Activated naive CD8-positive, alpha-beta T cell treated with anti-CD3 and anti-CD28 coated beads, Interleukin-2, amount 50 U/mL, for 16 hours (primary cell): ENCODE measurements around the gene LRRC61.
"Not testable (repeated sequence)": the region's sequence is repeated elsewhere in the genome, so short reads cannot be mapped to it uniquely, and the experiment has no call there.

Experiments
- DNase-seq: peaks from one replicate; pipeline ENCODE4 v3.0.0-alpha.2; 2020; ENCODE audit warnings: low read depth, low spot score

The LRRC61 gene

DNA sequence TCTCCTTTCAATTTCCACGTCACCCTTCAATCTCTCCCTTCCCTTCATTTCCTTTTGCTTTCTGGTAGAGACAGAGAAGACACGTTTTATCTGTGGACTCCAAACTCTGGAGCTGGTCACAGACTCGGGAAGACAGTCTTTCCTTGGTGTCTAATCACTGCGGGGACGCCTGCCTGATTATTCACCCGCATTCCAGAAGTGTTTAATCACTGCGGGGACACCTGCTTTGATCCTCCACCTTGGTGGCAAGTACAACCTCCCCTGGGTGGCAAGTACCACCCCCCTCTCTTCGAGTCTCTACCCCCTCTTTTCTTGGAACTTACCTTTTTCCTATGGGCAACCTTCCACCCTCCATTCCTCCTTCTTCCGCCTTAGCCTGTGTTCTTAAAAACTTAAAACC lies 15.3 kb upstream of the LRRC61 start:
- no peak for DNase-seq

DNA sequence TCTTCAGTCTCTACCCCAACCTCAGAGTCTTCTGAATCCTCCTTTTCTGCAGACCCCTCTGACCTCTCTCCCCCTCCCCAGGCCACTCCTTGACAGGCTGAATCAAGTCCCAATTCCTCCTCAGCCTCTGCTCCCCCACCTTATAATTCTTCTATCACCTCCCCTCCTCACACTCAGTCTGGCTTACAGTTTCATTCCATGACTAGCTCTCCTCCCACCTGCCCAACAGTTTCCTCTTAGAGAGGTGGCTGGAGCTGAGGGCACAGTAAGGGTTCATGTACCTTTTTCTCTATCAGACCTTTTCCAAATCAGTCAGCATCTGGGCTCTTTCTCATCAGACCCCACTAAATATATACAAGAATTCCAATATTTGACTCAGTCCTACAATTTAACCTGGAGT lies 14.6 kb upstream of the LRRC61 start:
- DNase-seq, result no peak

DNA sequence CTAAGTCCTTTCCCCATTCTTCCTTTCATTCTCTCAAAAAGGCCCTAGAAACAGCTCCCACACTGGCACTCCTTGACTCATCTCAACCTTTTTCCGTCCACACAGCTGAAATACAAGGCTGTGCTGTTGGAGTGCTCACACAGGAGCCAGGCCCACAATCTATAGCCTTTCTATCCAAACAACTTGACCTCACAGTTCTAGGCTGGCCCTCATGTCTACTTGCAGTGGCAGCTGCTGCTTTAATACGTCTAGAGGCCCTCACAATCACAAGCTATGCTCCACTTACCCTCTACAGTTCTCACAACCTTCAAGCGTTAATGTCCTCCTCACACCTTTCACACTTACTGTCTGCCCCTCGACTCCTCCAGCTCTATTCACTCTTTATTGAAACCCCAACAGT lies 12.0 kb upstream of the LRRC61 start:
- DNase-seq, result no peak

DNA sequence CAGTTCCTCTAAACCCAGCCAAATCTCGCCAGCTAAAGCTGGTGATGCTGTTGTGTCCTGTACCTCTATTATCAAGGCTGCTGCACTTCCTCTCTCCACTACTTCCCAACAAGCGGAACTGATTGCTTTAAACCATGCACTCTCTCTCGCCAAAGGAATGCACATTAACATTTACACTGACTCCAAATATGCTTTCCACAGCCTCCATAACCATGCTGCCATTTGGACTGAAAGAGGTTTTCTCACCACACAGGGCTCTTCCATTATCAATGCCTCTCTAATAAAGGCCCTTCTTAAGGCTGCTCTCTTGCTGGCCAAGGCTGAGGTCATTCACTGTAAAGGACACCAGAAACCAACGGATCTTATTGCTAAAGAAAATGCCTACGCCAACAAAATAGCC lies 11.4 kb upstream of the LRRC61 start:
- DNase-seq, result no peak

DNA sequence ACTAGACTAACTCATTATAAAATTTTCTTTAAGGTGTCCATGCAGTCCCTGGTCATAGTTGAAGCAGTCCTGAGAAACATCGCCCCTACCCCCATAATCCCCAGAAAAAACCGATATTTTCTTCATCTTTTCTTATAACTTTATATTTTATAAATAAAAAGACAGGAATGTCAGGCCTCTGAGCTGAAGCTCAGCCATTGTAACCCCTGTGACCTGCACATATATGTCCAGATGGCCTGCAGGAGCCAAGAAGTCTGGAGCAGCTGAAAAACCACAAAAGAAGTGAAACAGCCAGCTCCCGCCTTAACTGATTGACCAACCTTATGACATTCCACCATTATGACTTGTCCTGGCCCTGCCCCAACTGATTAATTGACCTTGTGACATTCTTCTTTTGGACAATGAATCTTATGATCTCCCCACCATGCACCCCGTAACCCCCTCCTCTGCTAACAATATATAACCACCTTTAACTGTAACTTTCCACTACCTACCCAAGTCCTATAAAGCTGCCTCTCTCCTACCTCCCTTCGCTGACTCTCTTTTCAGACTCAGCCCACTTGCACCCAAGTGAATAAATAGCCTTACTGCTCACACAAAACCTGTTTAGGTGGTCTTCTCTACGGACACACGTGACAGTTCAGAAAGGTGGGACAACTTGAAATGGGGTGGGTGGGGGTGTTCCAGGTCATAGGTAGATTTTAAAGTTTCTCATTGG lies 10.3 kb upstream of the LRRC61 start:
- not testable (repeated sequence) for DNase-seq

DNA sequence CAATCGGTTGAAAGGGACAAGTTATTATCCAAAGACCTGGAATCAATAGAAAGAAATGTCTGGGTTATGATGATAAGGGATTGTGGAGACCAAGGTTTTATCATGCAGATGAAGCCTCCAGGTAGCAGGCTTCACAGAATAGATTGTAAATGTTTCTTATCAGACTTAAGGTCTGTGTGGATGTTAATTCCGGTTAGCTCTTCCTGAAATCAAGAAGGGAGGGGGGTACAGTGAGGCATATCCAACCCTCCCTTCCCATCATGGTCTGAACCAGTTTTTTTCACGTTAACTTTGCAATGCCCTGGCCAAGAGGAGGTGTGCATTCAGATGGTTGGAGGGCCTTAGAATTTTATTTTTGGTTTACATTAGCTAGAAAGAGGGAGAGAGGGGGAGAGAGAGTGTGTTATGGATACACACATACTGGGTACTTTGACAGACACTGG lies 9.8 kb upstream of the LRRC61 start:
- no peak for DNase-seq

DNA sequence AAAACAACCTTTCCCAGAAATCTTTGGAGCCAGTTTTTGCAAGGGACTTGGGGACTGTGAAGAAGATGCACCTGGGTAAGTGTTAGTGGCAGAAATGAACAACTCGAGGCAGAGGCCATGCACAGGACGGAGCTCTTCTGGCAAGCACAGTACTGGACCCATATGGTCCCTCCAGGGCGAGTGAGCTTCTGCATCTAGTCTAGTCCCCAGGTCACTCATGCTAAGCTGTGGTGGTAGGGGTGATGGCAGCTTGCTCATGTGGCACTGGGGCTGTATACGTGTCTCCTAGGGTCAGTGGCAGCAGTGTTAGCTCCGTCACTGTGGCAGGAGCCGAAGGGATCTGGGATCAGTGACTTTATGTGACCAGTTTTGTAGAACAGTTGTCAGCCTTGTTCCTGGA lies 9.3 kb upstream of the LRRC61 start:
- no peak for DNase-seq

DNA sequence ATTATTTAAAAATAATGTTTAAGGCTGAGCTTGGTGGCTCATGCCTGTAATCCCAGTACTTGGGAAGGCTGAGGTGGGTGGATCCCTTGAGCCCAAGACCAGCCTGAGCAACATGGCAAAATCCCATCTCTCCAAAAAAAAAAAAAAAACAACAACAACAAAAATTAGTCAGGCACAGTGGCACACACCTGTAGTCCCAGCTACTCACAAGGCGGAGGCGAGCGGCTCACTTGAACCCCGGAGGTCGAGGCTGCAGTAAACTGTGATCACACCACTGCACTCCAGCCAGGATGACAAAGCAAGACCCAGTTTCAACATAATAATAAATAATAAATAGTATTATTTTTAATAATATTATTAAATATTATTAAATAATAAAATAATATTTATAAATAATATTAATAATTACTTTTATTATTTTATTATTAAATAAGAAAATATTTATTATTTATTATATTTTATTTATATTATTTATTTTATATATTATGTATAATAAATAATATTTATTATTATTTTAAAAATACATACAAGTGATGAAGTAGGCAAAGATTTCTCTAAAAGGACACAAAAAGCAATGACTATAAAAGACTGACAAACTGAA lies 8.4 kb upstream of the LRRC61 start:
- no peak for DNase-seq

DNA sequence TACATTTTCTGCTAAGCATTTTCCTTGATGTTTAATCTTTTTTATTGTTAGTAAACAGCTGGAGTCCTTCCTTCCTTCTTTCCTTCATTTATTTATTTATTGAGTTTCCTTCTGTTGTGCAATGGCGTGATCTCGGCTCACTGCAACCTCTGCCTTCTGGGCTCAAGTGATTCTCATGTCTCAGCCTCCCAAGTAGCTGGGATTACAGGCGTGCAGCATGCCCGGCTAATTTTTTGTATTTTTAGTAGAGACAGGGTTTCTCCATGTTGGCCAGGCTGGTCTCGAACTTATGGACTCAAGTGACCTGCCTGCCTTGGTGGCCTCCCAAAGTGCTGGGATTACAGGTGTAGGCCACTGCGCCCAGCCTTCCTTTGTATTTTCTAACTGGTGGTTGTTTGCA lies 6.2 kb upstream of the LRRC61 start:
- not testable (repeated sequence) for DNase-seq

DNA sequence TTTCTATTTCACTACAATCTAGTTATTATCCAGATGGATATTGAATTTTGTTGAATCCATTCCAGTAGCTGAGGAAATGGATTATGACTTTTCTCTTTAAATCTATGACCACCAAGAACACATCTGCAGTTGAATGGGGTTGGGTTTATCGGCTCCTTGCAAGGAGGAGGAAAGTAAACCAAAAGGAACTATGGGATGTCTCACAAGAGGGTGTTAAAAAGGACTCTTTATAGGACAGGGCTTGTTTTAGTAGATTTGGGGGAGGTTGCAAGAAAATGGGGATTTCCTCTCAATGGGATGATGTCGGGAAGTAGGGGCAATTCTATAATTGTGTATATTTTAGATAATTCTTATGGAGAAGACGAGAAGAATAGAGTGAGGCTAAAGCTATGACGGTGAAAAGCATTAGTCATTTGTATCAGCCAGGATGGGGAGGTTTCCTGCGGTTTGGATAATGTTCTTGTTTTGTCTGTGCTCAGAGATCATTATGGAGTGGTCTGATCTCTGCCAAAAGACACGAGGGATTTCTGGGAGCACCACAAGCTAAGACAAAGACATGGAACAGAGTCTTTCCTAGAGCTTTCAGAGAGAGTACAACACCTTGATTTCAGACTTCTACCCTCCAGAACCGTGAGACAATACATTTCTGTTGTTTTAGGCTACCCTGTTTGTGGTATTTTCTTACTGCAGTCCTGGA lies 5.3 kb upstream of the LRRC61 start:
- no peak for DNase-seq

DNA sequence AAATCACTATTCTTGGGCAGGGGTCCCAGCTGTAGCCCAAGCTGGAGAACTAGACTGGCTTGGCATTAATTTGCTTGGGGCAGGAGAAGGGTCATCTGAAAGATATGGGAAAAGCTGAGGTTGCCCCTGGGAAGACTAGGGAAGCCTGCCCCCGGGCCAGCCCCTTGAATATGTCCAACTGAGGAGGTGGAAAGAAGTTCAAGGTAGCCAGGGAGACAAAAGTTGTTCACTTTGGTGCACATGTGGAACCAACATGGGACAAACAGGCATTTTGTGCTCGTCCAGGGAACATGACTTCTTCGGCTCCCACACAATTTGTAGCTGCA lies 1.4 kb upstream of the LRRC61 start:
- no peak for DNase-seq

DNA sequence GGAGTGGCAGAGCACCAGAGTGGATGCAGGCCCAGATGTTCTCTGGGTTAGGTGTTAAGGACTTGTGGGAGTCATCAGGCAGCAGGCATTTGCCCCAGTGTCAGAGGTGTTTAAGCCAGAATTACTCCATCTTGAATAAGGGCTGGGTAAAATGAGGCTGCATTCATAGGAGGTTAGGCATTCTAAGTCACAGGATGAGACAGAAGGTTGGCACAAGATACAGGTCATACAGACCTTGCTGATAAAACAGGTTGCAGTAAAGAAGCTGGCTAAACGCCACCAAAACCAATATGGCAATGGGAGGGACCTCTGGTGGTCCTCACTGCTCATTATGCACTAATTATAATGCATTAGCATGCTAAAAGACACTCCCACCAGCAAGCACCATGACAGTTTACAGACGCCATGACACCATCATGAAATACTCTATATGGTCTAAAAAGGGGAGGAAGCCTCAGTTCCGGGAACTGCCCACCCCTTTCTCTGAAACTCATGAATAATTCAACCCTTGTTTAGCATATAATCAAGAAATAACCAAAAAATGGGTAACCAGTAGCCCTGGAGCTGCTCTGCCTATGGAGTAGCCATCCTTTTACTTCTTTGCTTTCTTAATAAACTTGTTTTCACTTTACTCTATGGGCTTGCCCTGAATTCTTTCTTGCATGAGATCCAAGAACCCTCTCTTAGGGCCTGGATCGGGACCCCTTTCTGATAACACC lies 882 bp upstream of the LRRC61 start:
- peak; percentile 35 for DNase-seq

DNA sequence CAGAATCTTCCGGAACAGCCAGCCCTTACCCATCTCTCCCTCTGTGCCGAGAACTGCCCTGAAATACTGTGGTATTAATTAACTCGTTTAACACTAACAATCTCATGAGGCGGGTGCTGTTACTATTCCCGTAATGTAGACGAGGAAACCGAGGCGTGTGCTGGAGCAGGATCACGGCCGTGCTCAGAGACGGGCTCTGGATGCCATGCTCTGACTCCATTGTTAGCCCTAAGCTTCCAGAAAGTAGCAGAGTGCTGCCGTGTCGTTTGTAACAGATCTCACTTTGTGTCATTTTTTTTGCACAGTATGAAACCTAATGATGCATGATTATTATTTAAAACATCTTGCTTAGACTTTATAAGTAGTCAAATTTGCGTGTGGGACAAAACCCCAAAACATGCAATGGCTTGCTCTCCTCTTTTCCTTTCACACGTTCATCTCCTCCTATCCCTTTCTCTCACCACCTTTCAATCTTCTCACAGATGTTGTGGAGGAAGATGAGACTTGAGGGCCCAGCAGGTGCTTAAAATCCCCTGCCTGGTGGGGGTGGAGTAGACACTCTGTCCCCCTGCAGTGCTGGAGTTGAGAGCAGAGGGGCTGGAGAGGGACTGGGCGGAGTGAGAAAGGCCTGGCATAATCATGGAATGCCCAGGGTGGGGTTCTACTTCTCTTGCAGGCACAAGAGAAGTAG lies 672 bp downstream of the LRRC61 start:
- DNase-seq, result no peak

DNA sequence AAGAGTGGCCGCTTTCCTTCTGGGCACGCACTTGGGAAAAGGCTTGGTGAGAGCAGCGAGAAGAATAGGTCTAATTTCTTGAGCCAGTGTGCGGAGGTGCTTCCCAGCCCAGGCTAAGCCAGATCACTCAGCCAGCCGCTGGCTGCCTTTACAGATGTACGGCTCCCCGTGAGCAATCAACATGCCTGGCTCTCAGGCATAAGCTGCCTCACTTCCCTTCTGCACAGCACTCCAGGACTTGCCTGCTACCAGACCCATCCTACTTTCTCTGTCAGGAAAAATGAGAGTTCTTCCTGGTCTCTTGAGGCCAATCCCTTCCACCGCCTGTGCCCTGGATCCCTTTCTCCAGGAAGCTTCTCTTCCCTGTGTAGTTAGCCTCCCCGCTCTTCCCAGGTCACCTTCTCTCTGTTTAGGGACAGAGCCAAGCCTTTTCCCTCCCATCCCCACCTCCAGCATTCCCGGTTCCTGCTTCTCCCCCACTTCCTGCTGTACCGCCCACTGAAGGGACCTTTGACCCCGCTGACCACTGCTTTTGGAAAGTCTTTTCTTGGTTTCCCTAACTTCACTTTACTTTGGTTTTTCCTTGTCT lies 1.3 kb downstream of the LRRC61 start:
- DNase-seq, result no peak

DNA sequence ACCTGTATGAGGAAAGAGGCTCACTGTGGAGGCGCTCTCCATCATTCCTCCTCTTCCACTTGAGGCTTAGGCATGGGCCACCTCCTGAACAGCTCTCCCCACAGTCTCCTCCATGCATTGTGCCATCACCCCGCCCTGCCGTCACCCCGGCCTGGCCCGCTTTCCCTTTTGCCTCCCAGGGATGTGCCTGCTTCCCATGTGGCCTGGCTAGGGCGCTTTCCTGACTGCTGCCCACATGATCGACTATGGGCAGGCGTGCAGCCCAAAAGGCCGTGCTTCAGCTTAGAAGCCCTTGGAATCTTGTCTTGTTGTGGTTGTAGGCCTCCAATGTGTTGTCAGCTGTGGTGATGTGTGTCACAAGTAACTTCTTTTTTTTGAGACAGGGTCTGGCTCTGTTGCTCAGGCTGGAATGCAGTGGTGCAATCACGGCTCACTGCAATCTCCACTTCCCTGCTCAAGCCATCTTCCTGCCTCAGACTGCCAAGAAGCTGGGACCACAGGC lies 2.0 kb downstream of the LRRC61 start:
- DNase-seq, result no peak

DNA sequence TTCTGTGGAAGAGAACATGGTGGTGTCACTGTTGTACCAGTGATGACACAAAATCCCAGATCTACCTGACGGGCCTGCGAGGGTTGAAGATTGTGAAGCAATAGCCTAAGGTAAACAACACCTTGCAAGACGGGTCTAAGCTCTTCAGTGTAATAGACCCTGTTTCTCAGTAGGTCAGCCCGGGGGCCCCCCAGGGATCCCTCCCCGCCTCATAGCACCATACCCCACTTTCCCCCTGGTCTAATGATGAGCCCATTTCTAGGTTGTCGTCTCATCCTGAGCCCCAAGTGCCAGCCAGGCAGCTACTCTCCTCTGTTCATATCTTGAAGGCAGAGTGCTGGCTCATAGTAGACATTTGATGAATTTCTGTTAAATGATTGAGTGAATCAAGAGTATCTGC lies 2.7 kb downstream of the LRRC61 start:
- no peak for DNase-seq

DNA sequence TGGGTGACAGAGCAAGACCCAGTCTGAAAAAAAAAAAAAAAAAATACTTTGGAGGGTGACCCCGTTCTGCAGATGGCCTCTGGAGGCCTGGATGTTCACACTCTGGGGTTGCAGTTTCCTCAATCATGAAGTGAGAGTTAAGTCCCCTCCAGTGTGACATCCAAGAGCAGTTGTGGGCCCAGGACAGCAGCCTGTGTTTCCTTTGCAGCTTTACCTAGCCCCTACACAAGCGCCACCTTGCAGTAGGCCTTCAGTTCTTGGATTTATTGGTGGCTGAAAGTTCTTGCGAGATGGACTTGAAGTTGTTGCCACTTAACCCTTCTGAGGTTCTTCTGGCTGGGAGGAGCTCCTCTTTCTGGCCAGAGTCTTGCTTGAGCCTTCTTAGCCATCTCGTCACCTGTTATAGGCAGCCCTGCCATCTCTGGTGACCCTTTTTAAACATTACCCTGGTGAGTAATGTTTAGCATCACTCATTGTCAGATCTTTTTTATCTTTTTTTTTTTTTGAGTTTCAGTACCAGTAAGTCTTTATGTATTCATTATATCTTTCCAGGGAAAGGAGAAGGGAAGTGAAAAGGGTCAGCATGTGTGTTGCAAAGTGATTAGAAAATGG lies 3.6 kb downstream of the LRRC61 start:
- no peak for DNase-seq

DNA sequence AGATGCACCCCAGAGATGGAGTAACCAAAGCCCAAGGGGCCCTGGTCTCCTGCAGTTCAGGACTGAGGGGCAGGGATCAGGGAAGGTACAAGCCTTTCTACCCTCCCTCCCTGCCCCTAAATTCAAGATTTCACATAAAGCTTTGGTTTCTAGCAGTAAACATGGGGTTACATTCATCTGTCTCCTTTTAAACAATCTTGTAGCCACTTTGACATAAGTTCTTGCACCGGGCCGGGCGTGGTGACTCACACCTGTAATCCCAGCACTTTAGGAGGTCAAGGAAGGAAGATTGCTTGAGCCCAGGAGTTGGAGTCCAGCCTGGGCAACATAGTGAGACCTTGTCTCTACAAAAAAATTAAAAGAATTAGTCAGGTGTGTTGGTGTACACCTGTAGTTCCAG lies 4.2 kb downstream of the LRRC61 start:
- DNase-seq, result no peak

DNA sequence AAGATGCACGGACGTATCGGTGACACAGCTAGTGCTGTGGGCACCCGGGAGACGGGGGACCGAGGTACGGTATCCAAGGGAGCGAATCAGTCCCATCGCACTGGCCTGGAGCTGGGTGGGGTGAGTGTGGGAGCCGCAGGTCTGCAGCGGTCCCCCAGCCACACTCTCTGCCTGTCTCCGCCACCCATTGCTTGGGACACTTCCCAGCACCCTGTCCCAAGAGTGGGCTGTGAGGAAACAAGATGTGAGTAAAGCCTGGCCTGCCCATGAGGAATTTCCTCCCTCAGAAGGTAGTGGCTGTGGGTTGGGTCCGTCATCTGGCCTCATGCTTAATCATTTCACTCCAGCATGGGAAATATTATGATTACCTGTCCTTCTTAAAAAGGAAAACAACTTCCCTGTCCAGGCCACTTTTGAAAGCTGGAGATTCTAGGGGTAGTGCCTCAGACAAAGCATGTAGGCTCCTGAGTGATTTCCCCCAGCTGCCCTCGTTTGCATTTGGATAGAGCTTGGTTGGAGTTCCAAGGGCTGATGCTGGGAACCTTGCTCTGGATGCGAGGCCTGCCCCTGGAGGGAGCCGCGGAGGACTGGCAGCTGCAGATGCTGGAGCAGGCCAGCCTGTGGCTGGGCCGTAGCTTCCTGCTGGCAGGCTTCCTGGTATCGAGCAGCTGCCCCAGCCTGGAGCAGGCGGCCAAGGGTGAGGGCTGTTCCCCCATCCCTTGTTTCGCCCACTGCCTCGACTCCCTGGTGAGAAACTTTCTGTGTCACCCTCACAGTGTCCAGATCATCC lies 6.4 kb downstream of the LRRC61 start:
- no peak for DNase-seq

DNA sequence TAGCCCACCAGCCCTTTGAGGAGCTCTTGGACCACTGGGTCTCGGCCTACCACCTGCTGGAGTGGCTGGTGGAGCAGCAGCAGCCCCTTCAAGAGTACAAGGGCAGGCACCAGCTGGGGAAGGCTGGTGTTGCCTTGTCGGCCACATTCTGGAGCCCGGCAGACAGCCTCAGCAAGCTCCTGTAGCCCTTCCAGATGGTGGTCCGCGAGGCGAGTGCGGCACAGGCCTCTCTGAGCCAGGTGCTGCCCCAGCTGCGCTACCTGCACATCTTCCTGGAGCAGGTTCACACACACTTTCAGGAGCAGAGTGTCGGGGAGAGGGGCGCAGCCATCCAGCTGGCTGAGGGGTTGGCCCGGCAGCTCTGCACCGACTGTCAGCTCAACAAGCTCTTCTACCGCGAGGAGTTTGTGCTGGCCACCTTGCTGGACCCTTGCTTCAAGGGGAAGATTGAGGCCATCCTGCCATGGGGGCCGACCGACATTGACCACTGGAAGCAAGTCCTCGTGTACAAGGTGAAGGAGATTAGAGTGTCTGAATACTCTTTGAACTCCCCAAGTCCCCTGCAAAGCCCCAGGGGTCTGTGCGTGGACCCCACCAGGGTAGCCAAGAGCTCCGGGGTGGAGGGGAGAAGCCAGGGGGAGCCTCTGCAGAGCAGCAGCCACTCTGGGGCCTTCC lies 7.2 kb downstream of the LRRC61 start:
- no peak for DNase-seq
